ENCODE data around the gene DDIAS.

GRCh38 chr11:82873919-82874333 lies 27.6 kb upstream of the DDIAS start:
- TF ChIP-seq, protein P1, sequence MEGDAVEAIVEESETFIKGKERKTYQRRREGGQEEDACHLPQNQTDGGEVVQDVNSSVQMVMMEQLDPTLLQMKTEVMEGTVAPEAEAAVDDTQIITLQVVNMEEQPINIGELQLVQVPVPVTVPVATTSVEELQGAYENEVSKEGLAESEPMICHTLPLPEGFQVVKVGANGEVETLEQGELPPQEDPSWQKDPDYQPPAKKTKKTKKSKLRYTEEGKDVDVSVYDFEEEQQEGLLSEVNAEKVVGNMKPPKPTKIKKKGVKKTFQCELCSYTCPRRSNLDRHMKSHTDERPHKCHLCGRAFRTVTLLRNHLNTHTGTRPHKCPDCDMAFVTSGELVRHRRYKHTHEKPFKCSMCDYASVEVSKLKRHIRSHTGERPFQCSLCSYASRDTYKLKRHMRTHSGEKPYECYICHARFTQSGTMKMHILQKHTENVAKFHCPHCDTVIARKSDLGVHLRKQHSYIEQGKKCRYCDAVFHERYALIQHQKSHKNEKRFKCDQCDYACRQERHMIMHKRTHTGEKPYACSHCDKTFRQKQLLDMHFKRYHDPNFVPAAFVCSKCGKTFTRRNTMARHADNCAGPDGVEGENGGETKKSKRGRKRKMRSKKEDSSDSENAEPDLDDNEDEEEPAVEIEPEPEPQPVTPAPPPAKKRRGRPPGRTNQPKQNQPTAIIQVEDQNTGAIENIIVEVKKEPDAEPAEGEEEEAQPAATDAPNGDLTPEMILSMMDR (IDR thresholded peaks at IDR 0.05): no peak
- TF ChIP-seq POLR2A (IDR thresholded peaks at IDR 0.05; ENCODE audit: low read depth) (no peak), POLR2AphosphoS5 (IDR thresholded peaks at IDR 0.05) (no peak)

Measured in esophagus muscularis mucosa (tissue), 3 donors.